Measurements from ENCODE around the gene KBTBD3.
A peak's percentile ranks its signal among the peaks of the same experiment; 100 is the strongest.
"Not testable (repeated sequence)": the region's sequence is repeated elsewhere in the genome, so short reads cannot be mapped to it uniquely, and the experiment has no call there.

KBTBD3 gene

GRCh38 chr11:106061249-106061784, 15.8 kb downstream of the KBTBD3 start:
- no peak for DNase-seq (ENCODE audit: low read depth)

GRCh38 chr11:106059617-106060016, 17.5 kb downstream of the KBTBD3 start:
- DNase-seq (ENCODE audit: low read depth) = no peak

GRCh38 chr11:106058377-106058776, 18.8 kb downstream of the KBTBD3 start:
- not testable (repeated sequence) for DNase-seq (ENCODE audit: low read depth)

- no peak for DNase-seq (ENCODE audit: low read depth)
Measured at GRCh38 chr11:106051103-106051502, 26.0 kb downstream of the KBTBD3 start.

- no peak for DNase-seq (ENCODE audit: low read depth)
Measured at GRCh38 chr11:106049727-106050476, 27.2 kb downstream of the KBTBD3 start.

- DNase-seq (ENCODE audit: low read depth) = no peak
Measured at GRCh38 chr11:106047631-106048030, 29.5 kb downstream of the KBTBD3 start.

- DNase-seq (ENCODE audit: low read depth) = no peak
Measured at GRCh38 chr11:106043540-106043939, 33.6 kb downstream of the KBTBD3 start.

GRCh38 chr11:106032861-106033260, 44.3 kb downstream of the KBTBD3 start:
- DNase-seq (ENCODE audit: low read depth) = no peak

- DNase-seq (ENCODE audit: low read depth) = no peak
Measured at GRCh38 chr11:106031936-106032335, 45.2 kb downstream of the KBTBD3 start.

GRCh38 chr11:106031202-106031810, 45.8 kb downstream of the KBTBD3 start:
- no peak for DNase-seq (ENCODE audit: low read depth)

- no peak for DNase-seq (ENCODE audit: low read depth)
Measured at GRCh38 chr11:106030609-106031008, 46.5 kb downstream of the KBTBD3 start.

GRCh38 chr11:106022795-106023275, 54.3 kb downstream of the KBTBD3 start:
- DNase-seq (ENCODE audit: low read depth) = no peak

- DNase-seq (ENCODE audit: low read depth) = peak; percentile 93
Measured at GRCh38 chr11:106021967-106022794, 55.0 kb downstream of the KBTBD3 start, which contains the start of gene MSANTD4. Gene MSANTD4 (minus strand): TSS chr11:106022240. CDS start chr11:106010917, 11,323 bp downstream.

GRCh38 chr11:106021181-106021966, 55.8 kb downstream of the KBTBD3 start:
- no peak for DNase-seq (ENCODE audit: low read depth)

- no peak for DNase-seq (ENCODE audit: low read depth)
Measured at GRCh38 chr11:106017093-106017492, 60.1 kb downstream of the KBTBD3 start.

GRCh38 chr11:106015066-106015465, 62.1 kb downstream of the KBTBD3 start:
- DNase-seq (ENCODE audit: low read depth) = no peak

GRCh38 chr11:106014620-106015019, 62.5 kb downstream of the KBTBD3 start:
- DNase-seq (ENCODE audit: low read depth) = no peak

- DNase-seq (ENCODE audit: low read depth) = no peak
Measured at GRCh38 chr11:106014035-106014434, 63.1 kb downstream of the KBTBD3 start.

- DNase-seq (ENCODE audit: low read depth) = no peak
Measured at GRCh38 chr11:106012744-106013143, 64.4 kb downstream of the KBTBD3 start.

GRCh38 chr11:106011481-106011880, 65.7 kb downstream of the KBTBD3 start:
- DNase-seq (ENCODE audit: low read depth) = no peak

GRCh38 chr11:106003094-106003493, 74.1 kb downstream of the KBTBD3 start:
- DNase-seq (ENCODE audit: low read depth) = not testable (repeated sequence)
